Measurements from ENCODE around the gene DLG2.
"Not testable (repeated sequence)": the region's sequence is repeated elsewhere in the genome, so short reads cannot be mapped to it uniquely, and the experiment has no call there.

Gene DLG2

GRCh38 chr11:85027346-85027745, 599.8 kb downstream of the DLG2 start:
- DNase-seq (ENCODE audit: low read depth in 2 of 2), result no peak

- no peak for DNase-seq (ENCODE audit: low read depth in 2 of 2)
Measured at GRCh38 chr11:85021058-85021457, 606.1 kb downstream of the DLG2 start.

GRCh38 chr11:84993386-84993785, 633.8 kb downstream of the DLG2 start:
- DNase-seq (ENCODE audit: low read depth in 2 of 2), result no peak

GRCh38 chr11:84990141-84990540, 637.0 kb downstream of the DLG2 start:
- DNase-seq (ENCODE audit: low read depth in 2 of 2), result no peak

- not testable (repeated sequence) for DNase-seq (ENCODE audit: low read depth in 2 of 2)
Measured at GRCh38 chr11:84987686-84988187, 639.4 kb downstream of the DLG2 start.

- no peak for DNase-seq (ENCODE audit: low read depth in 2 of 2)
Measured at GRCh38 chr11:84981301-84981700, 645.8 kb downstream of the DLG2 start.

- no peak for DNase-seq (ENCODE audit: low read depth in 2 of 2)
Measured at GRCh38 chr11:84969103-84969502, 658.0 kb downstream of the DLG2 start.

- no peak for DNase-seq (ENCODE audit: low read depth in 2 of 2)
Measured at GRCh38 chr11:84965484-84965883, 661.7 kb downstream of the DLG2 start.

GRCh38 chr11:84963240-84963639, 663.9 kb downstream of the DLG2 start:
- DNase-seq (ENCODE audit: low read depth in 2 of 2), result no peak

GRCh38 chr11:84962018-84962417, 665.1 kb downstream of the DLG2 start:
- no peak for DNase-seq (ENCODE audit: low read depth in 2 of 2)

GRCh38 chr11:84958295-84958694, 668.8 kb downstream of the DLG2 start:
- no peak for DNase-seq (ENCODE audit: low read depth in 2 of 2)

GRCh38 chr11:84950569-84951270, 676.4 kb downstream of the DLG2 start:
- DNase-seq (ENCODE audit: low read depth in 2 of 2), result no peak

GRCh38 chr11:84947970-84948580, 679.1 kb downstream of the DLG2 start:
- no peak for DNase-seq (ENCODE audit: low read depth in 2 of 2)

GRCh38 chr11:84947070-84947469, 680.1 kb downstream of the DLG2 start:
- DNase-seq (ENCODE audit: low read depth in 2 of 2), result no peak

- no peak for DNase-seq (ENCODE audit: low read depth in 2 of 2)
Measured at GRCh38 chr11:84930863-84931262, 696.3 kb downstream of the DLG2 start.

GRCh38 chr11:84929738-84930137, 697.4 kb downstream of the DLG2 start:
- DNase-seq (ENCODE audit: low read depth in 2 of 2), result no peak

- DNase-seq (ENCODE audit: low read depth in 2 of 2), result no peak
Measured at GRCh38 chr11:84924154-84924692, 702.9 kb downstream of the DLG2 start.

- DNase-seq (ENCODE audit: low read depth in 2 of 2), result no peak
Measured at GRCh38 chr11:84923489-84923888, 703.7 kb downstream of the DLG2 start.

- DNase-seq (ENCODE audit: low read depth in 2 of 2), result no peak
Measured at GRCh38 chr11:84922836-84923235, 704.3 kb downstream of the DLG2 start.

- no peak for DNase-seq (ENCODE audit: low read depth in 2 of 2)
Measured at GRCh38 chr11:84922212-84922805, 704.8 kb downstream of the DLG2 start.

GRCh38 chr11:84914511-84914910, 712.6 kb downstream of the DLG2 start:
- DNase-seq (ENCODE audit: low read depth in 2 of 2), result no peak

GRCh38 chr11:84909740-84910139, 717.4 kb downstream of the DLG2 start:
- no peak for DNase-seq (ENCODE audit: low read depth in 2 of 2)

- DNase-seq (ENCODE audit: low read depth in 2 of 2), result no peak
Measured at GRCh38 chr11:84906995-84907394, 720.1 kb downstream of the DLG2 start.
